Loucy (cell line): ENCODE results near the gene ATP5PD.

Experiments used
- CTCF ChIP-seq: fragments of 200-600 bp; sonication (generic); conservative IDR thresholded peaks from 2 replicates; pipeline ENCODE4 v1.5.1; 2014; ENCODE audit warnings: mild to moderate bottlenecking, antibody characterized with exemption, low read length
- EZH2phosphoT487 ChIP-seq: fragments of 200-600 bp; IDR thresholded peaks from 2 replicates; pipeline ENCODE4 v1.6.1; 2018; ENCODE audit warnings: antibody characterized with exemption, mild to moderate bottlenecking, moderate library complexity, borderline replicate concordance

- TF ChIP-seq CTCF (no peak), EZH2phosphoT487 (no peak)
These were observed 42.0 kb upstream of the ATP5PD start for GRCh38 chr17:75088465-75089417.
